HEK293 (cell line): ENCODE results near the gene S1PR1.
A peak's percentile ranks its signal among the peaks of the same experiment; 100 is the strongest.

Experiments used
- BCL11A ChIP-seq: fragments of 450-650 bp; formaldehyde crosslinking; IDR thresholded peaks from 2 replicates; pipeline ENCODE4 v1.5.1; 2016; ENCODE audit warnings: low read depth, missing biosample characterization, missing genetic modification characterization
- GFI1B ChIP-seq: fragments of 450-650 bp; formaldehyde crosslinking; IDR thresholded peaks from 2 replicates; pipeline ENCODE4 v1.5.1; 2016; ENCODE audit warnings: missing biosample characterization, missing genetic modification characterization
- GLI2 ChIP-seq: fragments of 450-650 bp; formaldehyde crosslinking; IDR thresholded peaks from 2 replicates; pipeline ENCODE4; 2017; ENCODE audit warnings: missing biosample characterization, missing genetic modification characterization, low read depth, borderline replicate concordance
- GLIS1 ChIP-seq: fragments of 450-650 bp; formaldehyde crosslinking; IDR thresholded peaks from 2 replicates; pipeline ENCODE4 v1.5.1; 2016; ENCODE audit warnings: missing biosample characterization, missing genetic modification characterization
- KLF1 ChIP-seq: fragments of 450-650 bp; formaldehyde crosslinking; IDR thresholded peaks from 2 replicates; pipeline ENCODE4 v1.5.1; 2016; ENCODE audit warnings: missing biosample characterization, missing genetic modification characterization
- KLF8 ChIP-seq: fragments of 450-650 bp; formaldehyde crosslinking; IDR thresholded peaks from 2 replicates; pipeline ENCODE4 v1.5.1; 2016; ENCODE audit warnings: missing biosample characterization, missing genetic modification characterization
- MYNN ChIP-seq: fragments of 450-650 bp; formaldehyde crosslinking; IDR thresholded peaks from 2 replicates; pipeline ENCODE4 v1.5.1; 2016; ENCODE audit warnings: missing biosample characterization, missing genetic modification characterization, borderline replicate concordance
- TCF7L2 ChIP-seq: IDR thresholded peaks from 2 replicates; pipeline ENCODE4 v1.6.1; 2011; ENCODE audit warnings: low read depth, mild to moderate bottlenecking, inconsistent platforms, low read length, moderate library complexity, borderline replicate concordance
- YY1 ChIP-seq: fragments of 450-650 bp; formaldehyde crosslinking; IDR thresholded peaks from 2 replicates; pipeline ENCODE4 v1.5.1; 2018; ENCODE audit warnings: missing biosample characterization, missing genetic modification characterization
- ZEB2 ChIP-seq: fragments of 450-650 bp; formaldehyde crosslinking; IDR thresholded peaks from 2 replicates; pipeline ENCODE4 v1.5.1; 2016; ENCODE audit warnings: missing biosample characterization, missing genetic modification characterization
- ZNF140 ChIP-seq: fragments of 450-650 bp; formaldehyde crosslinking; IDR thresholded peaks from 2 replicates; pipeline ENCODE4 v1.5.1; 2016; ENCODE audit warnings: missing biosample characterization, missing genetic modification characterization
- ZNF175 ChIP-seq: fragments of 450-650 bp; formaldehyde crosslinking; IDR thresholded peaks from 2 replicates; pipeline ENCODE4 v1.5.1; 2016; ENCODE audit warnings: missing biosample characterization, missing genetic modification characterization
- ZNF223 ChIP-seq: fragments of 450-650 bp; formaldehyde crosslinking; IDR thresholded peaks from 2 replicates; pipeline ENCODE4 v1.5.1; 2016; ENCODE audit warnings: missing biosample characterization, missing genetic modification characterization
- ZNF311 ChIP-seq: fragments of 450-650 bp; formaldehyde crosslinking; IDR thresholded peaks from 2 replicates; pipeline ENCODE4 v1.5.1; 2017; ENCODE audit warnings: missing biosample characterization, missing genetic modification characterization, borderline replicate concordance
- ZNF350 ChIP-seq: fragments of 450-650 bp; formaldehyde crosslinking; IDR thresholded peaks from 2 replicates; pipeline ENCODE4 v1.5.0; 2017; ENCODE audit warnings: missing biosample characterization, mild to moderate bottlenecking, missing genetic modification characterization
- ZNF391 ChIP-seq: fragments of 450-650 bp; formaldehyde crosslinking; IDR thresholded peaks from 2 replicates; pipeline ENCODE4 v1.5.1; 2016; ENCODE audit warnings: low read depth, missing biosample characterization, missing genetic modification characterization, borderline replicate concordance
- ZNF394 ChIP-seq: fragments of 450-650 bp; formaldehyde crosslinking; IDR thresholded peaks from 2 replicates; pipeline ENCODE4 v1.5.1; 2016; ENCODE audit warnings: missing biosample characterization, missing genetic modification characterization, mild to moderate bottlenecking, moderate library complexity, borderline replicate concordance
- ZNF544 ChIP-seq: fragments of 450-650 bp; formaldehyde crosslinking; IDR thresholded peaks from 2 replicates; pipeline ENCODE4 v1.5.0; 2017; ENCODE audit warnings: missing biosample characterization, missing genetic modification characterization
- ZNF701 ChIP-seq: fragments of 450-650 bp; formaldehyde crosslinking; IDR thresholded peaks from 2 replicates; pipeline ENCODE4 v1.5.1; 2016; ENCODE audit warnings: missing biosample characterization, missing genetic modification characterization
- ZNF76 ChIP-seq: fragments of 450-650 bp; formaldehyde crosslinking; IDR thresholded peaks from 2 replicates; pipeline ENCODE4; 2016; ENCODE audit warnings: low read depth, missing biosample characterization, missing genetic modification characterization, borderline replicate concordance
- ZSCAN30 ChIP-seq: fragments of 450-650 bp; IDR thresholded peaks from 2 replicates; pipeline ENCODE4 v1.5.1; 2018; ENCODE audit warnings: missing biosample characterization, mild to moderate bottlenecking, missing genetic modification characterization, moderate library complexity
- TF ChIP-seq, protein P1 (sequence below): fragments of 450-650 bp; formaldehyde crosslinking; IDR thresholded peaks from 2 replicates; pipeline ENCODE4 v1.5.1; 2016; ENCODE audit warnings: missing biosample characterization, missing genetic modification characterization, borderline replicate concordance
- TF ChIP-seq, protein P2 (sequence below): fragments of 450-650 bp; formaldehyde crosslinking; IDR thresholded peaks from 2 replicates; pipeline ENCODE4 v1.5.1; 2016; ENCODE audit warnings: missing biosample characterization, missing genetic modification characterization
- TF ChIP-seq, protein P3 (sequence below): fragments of 450-650 bp; formaldehyde crosslinking; IDR thresholded peaks from 2 replicates; pipeline ENCODE4 v1.5.1; 2017; ENCODE audit warnings: missing biosample characterization, missing genetic modification characterization
- TF ChIP-seq, protein P4 (sequence below): fragments of 450-650 bp; IDR thresholded peaks from 2 replicates; pipeline ENCODE4 v1.5.1; 2018; ENCODE audit warnings: missing biosample characterization, mild to moderate bottlenecking, missing genetic modification characterization
- TF ChIP-seq, protein P5 (sequence below): fragments of 450-650 bp; formaldehyde crosslinking; IDR thresholded peaks from 2 replicates; pipeline ENCODE4 v1.5.1; 2016; ENCODE audit warnings: missing biosample characterization, missing genetic modification characterization

S1PR1 gene

DNA sequence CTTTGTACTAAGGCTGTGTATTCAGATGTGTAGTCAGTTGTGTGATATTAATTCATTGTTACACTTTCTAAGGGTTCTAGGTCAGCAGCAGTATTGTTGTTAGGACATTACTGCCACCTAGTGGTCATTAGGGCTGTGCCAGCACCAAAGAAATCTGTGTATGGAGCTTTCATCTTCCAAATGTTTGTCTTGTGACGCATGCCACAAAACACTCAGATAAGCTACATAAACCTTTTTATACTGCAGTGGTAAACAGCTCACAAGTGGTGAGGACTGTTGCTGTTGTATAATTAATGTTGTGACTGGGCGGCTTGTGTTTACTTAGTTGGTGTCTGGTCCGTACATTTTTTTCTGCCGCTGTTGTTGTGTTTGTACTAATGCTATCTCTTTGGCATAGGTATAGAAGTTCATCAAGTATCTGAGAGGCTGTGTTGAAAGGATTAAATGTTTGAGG is 51.7 kb downstream of the S1PR1 start (continued):
- TF ChIP-seq, protein P1, sequence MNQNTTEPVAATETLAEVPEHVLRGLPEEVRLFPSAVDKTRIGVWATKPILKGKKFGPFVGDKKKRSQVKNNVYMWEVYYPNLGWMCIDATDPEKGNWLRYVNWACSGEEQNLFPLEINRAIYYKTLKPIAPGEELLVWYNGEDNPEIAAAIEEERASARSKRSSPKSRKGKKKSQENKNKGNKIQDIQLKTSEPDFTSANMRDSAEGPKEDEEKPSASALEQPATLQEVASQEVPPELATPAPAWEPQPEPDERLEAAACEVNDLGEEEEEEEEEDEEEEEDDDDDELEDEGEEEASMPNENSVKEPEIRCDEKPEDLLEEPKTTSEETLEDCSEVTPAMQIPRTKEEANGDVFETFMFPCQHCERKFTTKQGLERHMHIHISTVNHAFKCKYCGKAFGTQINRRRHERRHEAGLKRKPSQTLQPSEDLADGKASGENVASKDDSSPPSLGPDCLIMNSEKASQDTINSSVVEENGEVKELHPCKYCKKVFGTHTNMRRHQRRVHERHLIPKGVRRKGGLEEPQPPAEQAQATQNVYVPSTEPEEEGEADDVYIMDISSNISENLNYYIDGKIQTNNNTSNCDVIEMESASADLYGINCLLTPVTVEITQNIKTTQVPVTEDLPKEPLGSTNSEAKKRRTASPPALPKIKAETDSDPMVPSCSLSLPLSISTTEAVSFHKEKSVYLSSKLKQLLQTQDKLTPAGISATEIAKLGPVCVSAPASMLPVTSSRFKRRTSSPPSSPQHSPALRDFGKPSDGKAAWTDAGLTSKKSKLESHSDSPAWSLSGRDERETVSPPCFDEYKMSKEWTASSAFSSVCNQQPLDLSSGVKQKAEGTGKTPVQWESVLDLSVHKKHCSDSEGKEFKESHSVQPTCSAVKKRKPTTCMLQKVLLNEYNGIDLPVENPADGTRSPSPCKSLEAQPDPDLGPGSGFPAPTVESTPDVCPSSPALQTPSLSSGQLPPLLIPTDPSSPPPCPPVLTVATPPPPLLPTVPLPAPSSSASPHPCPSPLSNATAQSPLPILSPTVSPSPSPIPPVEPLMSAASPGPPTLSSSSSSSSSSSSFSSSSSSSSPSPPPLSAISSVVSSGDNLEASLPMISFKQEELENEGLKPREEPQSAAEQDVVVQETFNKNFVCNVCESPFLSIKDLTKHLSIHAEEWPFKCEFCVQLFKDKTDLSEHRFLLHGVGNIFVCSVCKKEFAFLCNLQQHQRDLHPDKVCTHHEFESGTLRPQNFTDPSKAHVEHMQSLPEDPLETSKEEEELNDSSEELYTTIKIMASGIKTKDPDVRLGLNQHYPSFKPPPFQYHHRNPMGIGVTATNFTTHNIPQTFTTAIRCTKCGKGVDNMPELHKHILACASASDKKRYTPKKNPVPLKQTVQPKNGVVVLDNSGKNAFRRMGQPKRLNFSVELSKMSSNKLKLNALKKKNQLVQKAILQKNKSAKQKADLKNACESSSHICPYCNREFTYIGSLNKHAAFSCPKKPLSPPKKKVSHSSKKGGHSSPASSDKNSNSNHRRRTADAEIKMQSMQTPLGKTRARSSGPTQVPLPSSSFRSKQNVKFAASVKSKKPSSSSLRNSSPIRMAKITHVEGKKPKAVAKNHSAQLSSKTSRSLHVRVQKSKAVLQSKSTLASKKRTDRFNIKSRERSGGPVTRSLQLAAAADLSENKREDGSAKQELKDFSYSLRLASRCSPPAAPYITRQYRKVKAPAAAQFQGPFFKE (tag by site-specific recombination): no peak
- TF ChIP-seq ZNF544 (tag by site-specific recombination): no peak
- no peak; the same call in 1 of the 2 replicates for TF ChIP-seq ZNF394 (tag by site-specific recombination)
- no peak for TF ChIP-seq ZNF223 (tag by site-specific recombination)
- peak; percentile 91 for TF ChIP-seq TCF7L2
- no peak for TF ChIP-seq YY1 (tag by site-specific recombination)
- peak; percentile 92 for TF ChIP-seq ZEB2 (tag by site-specific recombination)
- TF ChIP-seq ZNF311 (tag by site-specific recombination): no peak
- TF ChIP-seq KLF8: peak; percentile 68
- TF ChIP-seq, protein P2, sequence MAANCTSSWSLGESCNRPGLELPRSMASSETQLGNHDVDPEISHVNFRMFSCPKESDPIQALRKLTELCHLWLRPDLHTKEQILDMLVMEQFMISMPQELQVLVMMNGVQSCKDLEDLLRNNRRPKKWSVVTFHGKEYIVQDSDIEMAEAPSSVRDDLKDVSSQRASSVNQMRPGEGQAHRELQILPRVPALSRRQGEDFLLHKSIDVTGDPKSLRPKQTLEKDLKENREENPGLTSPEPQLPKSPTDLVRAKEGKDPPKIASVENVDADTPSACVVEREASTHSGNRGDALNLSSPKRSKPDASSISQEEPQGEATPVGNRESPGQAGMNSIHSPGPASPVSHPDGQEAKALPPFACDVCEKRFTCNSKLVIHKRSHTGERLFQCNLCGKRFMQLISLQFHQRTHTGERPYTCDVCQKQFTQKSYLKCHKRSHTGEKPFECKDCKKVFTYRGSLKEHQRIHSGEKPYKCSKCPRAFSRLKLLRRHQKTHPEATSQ: no peak
- peak; percentile 90 for TF ChIP-seq ZSCAN30 (tag by site-specific recombination)
- peak; percentile 74; the same call in 1 of the 2 replicates for TF ChIP-seq BCL11A (tag by site-specific recombination)
- TF ChIP-seq, protein P3, sequence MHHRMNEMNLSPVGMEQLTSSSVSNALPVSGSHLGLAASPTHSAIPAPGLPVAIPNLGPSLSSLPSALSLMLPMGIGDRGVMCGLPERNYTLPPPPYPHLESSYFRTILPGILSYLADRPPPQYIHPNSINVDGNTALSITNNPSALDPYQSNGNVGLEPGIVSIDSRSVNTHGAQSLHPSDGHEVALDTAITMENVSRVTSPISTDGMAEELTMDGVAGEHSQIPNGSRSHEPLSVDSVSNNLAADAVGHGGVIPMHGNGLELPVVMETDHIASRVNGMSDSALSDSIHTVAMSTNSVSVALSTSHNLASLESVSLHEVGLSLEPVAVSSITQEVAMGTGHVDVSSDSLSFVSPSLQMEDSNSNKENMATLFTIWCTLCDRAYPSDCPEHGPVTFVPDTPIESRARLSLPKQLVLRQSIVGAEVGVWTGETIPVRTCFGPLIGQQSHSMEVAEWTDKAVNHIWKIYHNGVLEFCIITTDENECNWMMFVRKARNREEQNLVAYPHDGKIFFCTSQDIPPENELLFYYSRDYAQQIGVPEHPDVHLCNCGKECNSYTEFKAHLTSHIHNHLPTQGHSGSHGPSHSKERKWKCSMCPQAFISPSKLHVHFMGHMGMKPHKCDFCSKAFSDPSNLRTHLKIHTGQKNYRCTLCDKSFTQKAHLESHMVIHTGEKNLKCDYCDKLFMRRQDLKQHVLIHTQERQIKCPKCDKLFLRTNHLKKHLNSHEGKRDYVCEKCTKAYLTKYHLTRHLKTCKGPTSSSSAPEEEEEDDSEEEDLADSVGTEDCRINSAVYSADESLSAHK: peak; percentile 80
- TF ChIP-seq, protein P4, sequence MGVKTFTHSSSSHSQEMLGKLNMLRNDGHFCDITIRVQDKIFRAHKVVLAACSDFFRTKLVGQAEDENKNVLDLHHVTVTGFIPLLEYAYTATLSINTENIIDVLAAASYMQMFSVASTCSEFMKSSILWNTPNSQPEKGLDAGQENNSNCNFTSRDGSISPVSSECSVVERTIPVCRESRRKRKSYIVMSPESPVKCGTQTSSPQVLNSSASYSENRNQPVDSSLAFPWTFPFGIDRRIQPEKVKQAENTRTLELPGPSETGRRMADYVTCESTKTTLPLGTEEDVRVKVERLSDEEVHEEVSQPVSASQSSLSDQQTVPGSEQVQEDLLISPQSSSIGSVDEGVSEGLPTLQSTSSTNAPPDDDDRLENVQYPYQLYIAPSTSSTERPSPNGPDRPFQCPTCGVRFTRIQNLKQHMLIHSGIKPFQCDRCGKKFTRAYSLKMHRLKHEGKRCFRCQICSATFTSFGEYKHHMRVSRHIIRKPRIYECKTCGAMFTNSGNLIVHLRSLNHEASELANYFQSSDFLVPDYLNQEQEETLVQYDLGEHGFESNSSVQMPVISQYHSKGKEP: peak; percentile 76
- no peak for TF ChIP-seq KLF1 (tag by site-specific recombination)
- TF ChIP-seq ZNF391: peak; percentile 62; the same call in 1 of the 2 replicates
- peak; percentile 90 for TF ChIP-seq GLI2
- peak; percentile 65 for TF ChIP-seq GLIS1
- TF ChIP-seq ZNF76: peak; percentile 30; the same call in 1 of the 2 replicates
- TF ChIP-seq MYNN: no peak
- TF ChIP-seq GFI1B (tag by site-specific recombination): peak; percentile 95
- TF ChIP-seq ZNF350 (tag by site-specific recombination): no peak
- TF ChIP-seq ZNF175: no peak
- TF ChIP-seq, protein P5, sequence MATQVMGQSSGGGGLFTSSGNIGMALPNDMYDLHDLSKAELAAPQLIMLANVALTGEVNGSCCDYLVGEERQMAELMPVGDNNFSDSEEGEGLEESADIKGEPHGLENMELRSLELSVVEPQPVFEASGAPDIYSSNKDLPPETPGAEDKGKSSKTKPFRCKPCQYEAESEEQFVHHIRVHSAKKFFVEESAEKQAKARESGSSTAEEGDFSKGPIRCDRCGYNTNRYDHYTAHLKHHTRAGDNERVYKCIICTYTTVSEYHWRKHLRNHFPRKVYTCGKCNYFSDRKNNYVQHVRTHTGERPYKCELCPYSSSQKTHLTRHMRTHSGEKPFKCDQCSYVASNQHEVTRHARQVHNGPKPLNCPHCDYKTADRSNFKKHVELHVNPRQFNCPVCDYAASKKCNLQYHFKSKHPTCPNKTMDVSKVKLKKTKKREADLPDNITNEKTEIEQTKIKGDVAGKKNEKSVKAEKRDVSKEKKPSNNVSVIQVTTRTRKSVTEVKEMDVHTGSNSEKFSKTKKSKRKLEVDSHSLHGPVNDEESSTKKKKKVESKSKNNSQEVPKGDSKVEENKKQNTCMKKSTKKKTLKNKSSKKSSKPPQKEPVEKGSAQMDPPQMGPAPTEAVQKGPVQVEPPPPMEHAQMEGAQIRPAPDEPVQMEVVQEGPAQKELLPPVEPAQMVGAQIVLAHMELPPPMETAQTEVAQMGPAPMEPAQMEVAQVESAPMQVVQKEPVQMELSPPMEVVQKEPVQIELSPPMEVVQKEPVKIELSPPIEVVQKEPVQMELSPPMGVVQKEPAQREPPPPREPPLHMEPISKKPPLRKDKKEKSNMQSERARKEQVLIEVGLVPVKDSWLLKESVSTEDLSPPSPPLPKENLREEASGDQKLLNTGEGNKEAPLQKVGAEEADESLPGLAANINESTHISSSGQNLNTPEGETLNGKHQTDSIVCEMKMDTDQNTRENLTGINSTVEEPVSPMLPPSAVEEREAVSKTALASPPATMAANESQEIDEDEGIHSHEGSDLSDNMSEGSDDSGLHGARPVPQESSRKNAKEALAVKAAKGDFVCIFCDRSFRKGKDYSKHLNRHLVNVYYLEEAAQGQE (tag by site-specific recombination): no peak
- TF ChIP-seq ZNF140 (tag by site-specific recombination): no peak
- no peak for TF ChIP-seq ZNF701
